Right lung (tissue), 5 donors: ENCODE measurements around the gene RABGGTB. TPM values are rescaled to one million over a fixed set of nuclear protein-coding genes. Genes with fewer than 3 reads are reported as not detected.
"Not testable (repeated sequence)": the region's sequence is repeated elsewhere in the genome, so short reads cannot be mapped to it uniquely, and the experiment has no call there.

Experiments used
- DNase-seq, 2 donors: peaks; one replicate each; pipeline ENCODE4 v3.0.0-alpha.2; 2013
- polyA plus RNA-seq, 5 donors: library from polyadenylated mRNA; unstranded; fragments of 120-200 nt; gene quantifications; one replicate each; pipeline versions ENCODE4 v1.2.1 to v1.2.3, GENCODE V29; 2013; ENCODE audit warnings: inconsistent platforms in 1 of 5, low replicate concordance in 1 of 5; ENCODE audit not compliant: insufficient read length in 5 of 5, insufficient read depth in 1 of 5

RABGGTB gene
- polyA plus RNA-seq, 5 donors, result 84.8 to 106 (median 93.5) TPM

- no peak for DNase-seq
Measured at GRCh38 chr1:75791022-75791421, 5.0 kb downstream of the RABGGTB start.

- no peak for DNase-seq
Measured at GRCh38 chr1:75792091-75792490, 6.0 kb downstream of the RABGGTB start.

- no peak for DNase-seq
Measured at GRCh38 chr1:75794382-75794781, 8.3 kb downstream of the RABGGTB start.

- DNase-seq, result no peak
Measured at GRCh38 chr1:75795703-75796193, 9.7 kb downstream of the RABGGTB start.

DNA sequence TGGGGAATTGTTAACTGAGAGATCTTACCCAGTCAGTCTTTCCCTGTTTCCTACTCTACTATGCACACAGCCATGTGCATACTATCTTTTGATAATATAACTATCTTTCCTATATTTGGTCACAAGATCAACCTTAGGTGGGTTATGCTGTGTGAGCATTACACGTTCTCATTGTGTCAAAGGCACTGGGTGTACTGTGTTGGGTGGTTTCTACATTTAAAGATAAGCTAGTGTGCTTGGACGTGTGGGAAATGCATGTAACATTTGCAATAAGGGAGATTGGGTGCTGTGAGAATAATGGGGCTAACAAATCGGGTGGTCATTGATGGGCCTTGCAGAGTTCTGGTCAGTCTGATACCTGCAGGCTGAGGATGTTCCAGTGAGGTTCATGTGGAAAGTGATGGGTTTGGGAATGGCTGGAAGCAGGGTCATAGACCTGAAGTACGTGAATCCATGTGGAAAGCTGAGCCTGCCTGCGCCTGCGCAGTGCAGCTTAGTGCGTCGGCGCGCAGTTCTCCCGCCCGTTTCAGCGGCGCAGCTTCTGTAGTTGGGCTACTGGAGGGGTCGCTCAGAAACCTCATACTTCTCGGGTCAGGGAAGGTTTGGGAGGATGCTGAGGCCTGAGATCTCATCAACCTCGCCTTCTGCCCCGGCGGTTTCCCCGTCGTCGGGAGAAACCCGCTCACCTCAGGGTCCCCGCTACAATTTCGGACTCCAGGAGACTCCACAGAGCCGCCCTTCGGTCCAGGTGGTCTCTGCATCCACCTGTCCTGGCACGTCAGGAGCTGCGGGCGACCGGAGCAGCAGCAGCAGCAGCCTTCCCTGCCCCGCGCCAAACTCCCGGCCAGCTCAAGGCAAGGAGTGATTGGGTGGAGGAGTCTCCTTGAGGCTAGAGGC is 10.6 kb downstream of the RABGGTB start, which contains the start of gene MSH4:
MSH4 (plus strand) TSS at position 507 of the 897 bp plus-strand sequence; CDS start at position 611, 104 bp downstream.
- DNase-seq, result no peak

DNA sequence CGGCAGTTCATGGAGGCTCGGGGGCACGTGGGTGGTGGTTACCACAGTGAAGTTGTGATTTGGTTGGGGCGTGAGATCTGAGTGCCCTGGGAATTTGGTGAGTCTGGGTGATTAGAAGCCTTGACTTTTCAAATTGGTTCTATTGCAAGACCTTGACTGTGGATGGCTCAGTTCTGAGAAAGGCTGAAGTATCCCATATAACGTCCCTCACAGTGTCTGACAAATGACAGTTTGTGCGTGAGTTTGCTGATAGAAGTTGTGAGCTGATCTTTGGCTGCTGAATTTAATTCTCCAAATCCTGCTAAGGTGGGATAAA is 11.2 kb downstream of the RABGGTB start:
- DNase-seq, result no peak

- no peak for DNase-seq
Measured at GRCh38 chr1:75797606-75798216, 11.7 kb downstream of the RABGGTB start.

GRCh38 chr1:75801480-75801879 is 15.4 kb downstream of the RABGGTB start:
- DNase-seq, result not testable (repeated sequence)

DNA sequence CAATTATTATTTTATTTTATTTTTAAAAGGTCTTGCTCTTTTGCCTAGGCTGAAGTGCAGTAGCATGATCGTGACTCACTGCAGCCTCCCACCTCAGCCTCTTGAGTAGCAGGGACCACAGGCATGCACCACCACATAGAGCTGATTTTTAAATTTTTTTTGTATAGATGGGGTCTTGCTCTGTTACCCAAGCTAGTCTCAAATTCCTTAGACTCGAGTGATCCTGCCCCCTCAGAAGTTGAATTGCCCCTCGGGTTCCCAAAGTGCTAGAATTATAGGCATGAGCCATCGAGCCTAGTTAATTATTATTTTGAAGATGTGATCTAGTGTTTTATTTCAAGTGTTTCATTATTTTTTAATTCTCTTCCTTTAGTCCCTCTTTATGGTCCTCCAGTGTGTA is 22.9 kb downstream of the RABGGTB start:
- DNase-seq, result no peak

DNA sequence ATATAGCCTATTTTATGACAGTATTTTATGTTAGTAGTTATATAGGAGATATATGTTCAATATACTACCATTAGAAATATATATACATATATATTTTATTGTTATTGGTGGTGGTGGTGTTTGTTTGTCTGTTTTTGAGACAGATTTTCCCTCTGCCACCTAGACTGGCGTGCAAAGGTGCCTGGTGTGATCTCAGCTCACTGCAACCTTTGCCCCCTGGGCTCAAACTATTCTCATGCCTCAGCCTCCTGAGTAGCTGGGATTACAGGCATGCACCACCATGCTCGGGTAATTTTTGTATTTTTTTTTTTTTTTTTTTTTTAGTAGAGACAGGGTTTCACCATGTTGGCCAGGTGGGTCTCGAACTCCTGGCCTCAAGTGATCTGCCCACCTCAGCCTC is 24.1 kb downstream of the RABGGTB start:
- not testable (repeated sequence) for DNase-seq

DNA sequence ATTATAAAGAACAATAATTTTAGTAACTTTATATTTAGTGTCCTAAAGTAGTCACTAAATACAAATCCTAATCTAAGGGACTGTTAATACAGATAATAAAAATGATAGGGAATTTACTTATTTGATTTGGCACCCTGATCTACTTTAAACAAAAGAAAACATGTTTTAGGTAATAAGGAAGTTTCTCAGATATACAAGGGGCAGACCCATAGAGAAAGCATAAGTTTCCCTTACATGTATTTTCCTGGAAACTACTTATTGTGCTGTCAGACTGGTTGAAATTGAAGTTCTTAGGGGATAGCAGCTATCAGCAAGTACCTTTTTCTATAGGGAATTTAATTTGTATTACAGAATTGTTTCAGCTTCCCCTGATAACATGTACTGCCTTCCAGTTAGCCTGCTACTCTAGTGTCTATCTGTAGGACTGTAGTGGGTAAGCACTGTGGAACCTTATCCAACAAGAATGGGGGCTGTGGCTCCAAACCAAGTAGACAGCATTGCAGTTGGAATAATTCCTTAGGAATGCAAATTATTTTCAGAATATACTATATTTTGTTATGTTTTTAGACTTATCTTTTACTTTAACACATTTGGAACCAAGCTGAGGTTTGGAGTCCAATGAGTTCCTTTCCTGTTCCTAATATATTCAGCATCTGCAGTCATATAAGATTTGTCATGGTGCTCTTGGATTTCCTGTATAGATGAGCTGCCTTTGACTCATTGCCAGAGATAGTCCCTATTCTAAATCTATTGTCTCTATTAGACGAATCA is 25.3 kb downstream of the RABGGTB start:
- DNase-seq, result no peak

DNA sequence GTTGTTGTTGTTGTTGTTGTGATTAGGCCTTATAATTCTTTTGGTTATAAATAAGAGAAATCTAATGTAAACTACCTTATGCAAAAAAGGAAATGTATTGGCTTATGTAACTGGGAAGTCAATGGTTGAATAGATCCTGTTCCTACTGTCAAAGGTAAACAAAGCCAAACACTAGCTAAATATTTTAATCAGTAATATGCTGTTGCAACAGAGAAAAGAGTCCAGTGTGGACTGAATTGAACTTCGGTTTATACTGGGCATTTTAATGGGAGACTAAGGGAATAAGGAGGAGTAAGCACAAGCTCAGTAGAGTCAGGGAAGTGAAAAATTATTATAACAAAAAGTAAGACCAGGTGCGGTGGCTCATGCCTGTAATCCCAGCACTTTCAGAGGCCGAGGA is 26.0 kb downstream of the RABGGTB start:
- DNase-seq, result no peak

GRCh38 chr1:75823596-75823995 is 37.5 kb downstream of the RABGGTB start:
- not testable (repeated sequence) for DNase-seq

GRCh38 chr1:75836528-75837100 is 50.6 kb downstream of the RABGGTB start:
- DNase-seq, result no peak

- DNase-seq, result no peak
Measured at GRCh38 chr1:75838079-75838478, 52.0 kb downstream of the RABGGTB start.

DNA sequence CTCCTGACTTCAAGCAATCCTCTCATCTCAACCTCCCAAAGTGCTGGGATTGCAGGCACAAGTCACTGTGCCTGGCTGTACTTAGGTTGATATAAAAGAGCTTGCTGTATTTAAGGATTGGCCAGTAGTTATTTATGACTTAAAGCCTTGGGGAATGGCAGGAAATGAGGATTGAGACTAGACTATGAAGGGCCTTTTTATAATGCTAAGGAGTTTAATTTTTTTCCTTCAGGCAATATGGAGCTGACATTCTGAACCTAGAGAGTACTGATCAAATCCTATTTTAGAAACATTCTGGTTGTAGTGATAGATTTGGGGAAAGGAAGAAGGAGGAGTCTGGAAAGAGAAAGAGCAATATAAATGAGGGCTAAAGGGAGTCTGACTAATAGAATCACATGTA is 55.4 kb downstream of the RABGGTB start:
- no peak for DNase-seq

Other genes starting within 250 kb of the RABGGTB start
- gene SLC44A5, start 175.1 kb upstream of the RABGGTB start, polyA plus RNA-seq, result 1 to 10 TPM; 1.0 to 7.4 (median 3.3) TPM
- gene ACADM, start 61.5 kb upstream of the RABGGTB start, polyA plus RNA-seq, result 10 to 100 TPM; 64.8 to 99.1 (median 95.2) TPM
- gene MSH4, start 10.6 kb downstream of the RABGGTB start, polyA plus RNA-seq, result under 1 TPM; 0.17 to 0.59 (median 0.49) TPM
- not detected for gene ASB17, start 146.1 kb downstream of the RABGGTB start, polyA plus RNA-seq